Body of pancreas (tissue), 4 donors: ENCODE results near the gene TTC1. TPM values are rescaled to one million over a fixed set of nuclear protein-coding genes. Genes with fewer than 3 reads are reported as not detected.
A peak's percentile ranks its signal among the peaks of the same experiment; 100 is the strongest.
"Not testable (repeated sequence)": the region's sequence is repeated elsewhere in the genome, so short reads cannot be mapped to it uniquely, and the experiment has no call there.

ENCODE experiments used
- ATAC-seq: fragments of 150-250 bp; one replicate; pipeline ENCODE4 v1.9.1; 2016
- DNase-seq, 4 donors: peaks; one replicate each; pipeline ENCODE4 v3.0.0-alpha.2; 2019
- H3K27ac ChIP-seq, 4 donors: fragments of 200-600 bp; sonication (generic); 1 replicate in 3 of 4; 2 replicates in 1 of 4; pipeline versions ENCODE4 v1.5.1 to v1.6.1; 2016 to 2019; ENCODE audit warnings: mild to moderate bottlenecking in 1 of 4, mixed read lengths in 1 of 4, moderate library complexity in 1 of 4
- H3K27me3 ChIP-seq, 2 donors: fragments of 200-600 bp; sonication (generic); one replicate each; pipeline ENCODE4 v1.6.0; 2016; ENCODE audit warnings: mild to moderate bottlenecking in 1 of 2
- H3K36me3 ChIP-seq, 2 donors: fragments of 200-600 bp; sonication (generic); replicated peaks in 1 of 2; 2 replicates each; pipeline ENCODE4 v1.5.1; 2016; ENCODE audit warnings: low read depth in 2 of 2; ENCODE audit not compliant: insufficient read depth in 1 of 2
- H3K4me1 ChIP-seq: fragments of 200-600 bp; sonication (generic); one replicate; pipeline ENCODE4 v1.6.0; 2016
- H3K4me3 ChIP-seq, 2 donors: fragments of 200-600 bp; sonication (generic); 1 replicate in 1 of 2; 2 replicates in 1 of 2; pipeline ENCODE4 v1.5.1; 2016 to 2019
- H3K9me3 ChIP-seq, 3 donors: fragments of 200-600 bp; sonication (generic); 1 replicate in 2 of 3; 2 replicates in 1 of 3; pipeline ENCODE4 v1.5.1; 2016
- POLR2A ChIP-seq, 3 donors: fragments of 450-650 bp; IDR thresholded peaks; one replicate each; pipeline ENCODE4 v1.6.1; 2016; ENCODE audit warnings: antibody characterized with exemption in 3 of 3, mild to moderate bottlenecking in 2 of 3
- WGBS, 2 donors: methylation state at CpG; one replicate each; pipeline ENCODE4 v1.1.5; 2017; 5-methylcytosine and 5-hydroxymethylcytosine counted together
- intact Hi-C: fragments of 100-400 bp; cut with DNase I; formaldehyde crosslinking; loops from one replicate; pipeline ENCODE4 v1.15.1; 2023
- total RNA-seq, 2 donors: library from RNA; depleted of rRNA; stranded (reverse); fragments of >200 nt; gene quantifications; one replicate each; pipeline ENCODE4 v1.1.0, GENCODE V29; 2016
- TF ChIP-seq, protein P1 (sequence below), 7 experiments: fragments of 450-650 bp in 4 of 7; fragments of 200-600 bp in 3 of 7; sonication (generic) in 3 of 7; IDR thresholded peaks; one replicate each; pipeline ENCODE4 v1.5.1; 2016 to 2019; ENCODE audit warnings: antibody characterized with exemption in 7 of 7

The TTC1 gene
- total RNA-seq, 2 donors from 2014 or later, result 11.2 to 26.4 TPM

DNA sequence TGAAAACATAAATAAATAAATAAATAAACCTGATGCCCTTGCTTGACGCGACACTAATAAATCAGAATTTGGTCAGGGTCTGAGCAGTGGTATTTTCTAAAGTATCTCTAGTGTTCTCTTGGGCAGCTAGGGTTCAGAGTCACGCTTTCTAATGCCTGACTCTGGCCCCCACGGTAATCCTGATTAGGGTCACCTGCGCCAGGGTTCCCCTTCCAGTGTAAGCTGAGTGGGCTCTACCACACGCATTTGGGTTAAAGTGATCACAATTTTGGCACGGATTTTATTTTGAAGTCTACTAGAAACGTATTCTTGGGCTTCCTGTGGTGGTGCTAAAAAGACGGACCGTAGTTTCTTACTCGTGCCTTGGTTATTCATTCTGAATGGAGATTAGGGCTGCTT lies 651 bp downstream of the TTC1 start:
- peak overlapping the region in 3 of 4 donors; percentile 52 to 94 (median 89) for H3K27ac ChIP-seq
- ATAC-seq, result no peak

DNA sequence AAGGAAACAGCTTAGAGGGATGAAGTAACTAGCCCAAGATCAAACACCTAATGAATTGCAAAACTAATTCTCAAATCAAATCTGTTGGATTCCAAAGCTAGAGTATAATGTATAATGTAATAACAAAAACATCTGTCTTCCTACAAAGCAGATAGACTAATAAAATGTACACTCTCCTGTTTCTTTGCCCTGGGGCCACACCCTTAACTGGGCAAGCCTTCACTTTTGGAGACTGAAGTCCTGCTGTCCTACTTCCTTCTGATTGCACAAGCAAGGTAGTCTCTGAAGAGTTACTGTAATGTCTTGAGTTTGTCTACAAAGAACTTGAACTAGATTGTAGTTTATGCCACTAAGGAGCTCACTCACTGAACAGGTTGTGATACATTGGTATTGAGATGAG lies 2.5 kb downstream of the TTC1 start:
- Histone ChIP-seq H3K27ac (no peak overlapping the region), H3K4me3 (no peak overlapping the region), H3K9me3 (no peaks in the 10 kb centered on the region), H3K4me1 (peaks cover 17% of the 10 kb centered on the region), H3K27me3 (no peaks in the 10 kb centered on the region), H3K36me3 (peaks cover 0 to 4% of the 10 kb centered on the region in 2 donors)
- no peak for ATAC-seq
- no peak for DNase-seq
- intact Hi-C loops, result no loop called here
- no peak for TF ChIP-seq POLR2A (IDR thresholded peaks at IDR 0.05)
- TF ChIP-seq, protein P1, sequence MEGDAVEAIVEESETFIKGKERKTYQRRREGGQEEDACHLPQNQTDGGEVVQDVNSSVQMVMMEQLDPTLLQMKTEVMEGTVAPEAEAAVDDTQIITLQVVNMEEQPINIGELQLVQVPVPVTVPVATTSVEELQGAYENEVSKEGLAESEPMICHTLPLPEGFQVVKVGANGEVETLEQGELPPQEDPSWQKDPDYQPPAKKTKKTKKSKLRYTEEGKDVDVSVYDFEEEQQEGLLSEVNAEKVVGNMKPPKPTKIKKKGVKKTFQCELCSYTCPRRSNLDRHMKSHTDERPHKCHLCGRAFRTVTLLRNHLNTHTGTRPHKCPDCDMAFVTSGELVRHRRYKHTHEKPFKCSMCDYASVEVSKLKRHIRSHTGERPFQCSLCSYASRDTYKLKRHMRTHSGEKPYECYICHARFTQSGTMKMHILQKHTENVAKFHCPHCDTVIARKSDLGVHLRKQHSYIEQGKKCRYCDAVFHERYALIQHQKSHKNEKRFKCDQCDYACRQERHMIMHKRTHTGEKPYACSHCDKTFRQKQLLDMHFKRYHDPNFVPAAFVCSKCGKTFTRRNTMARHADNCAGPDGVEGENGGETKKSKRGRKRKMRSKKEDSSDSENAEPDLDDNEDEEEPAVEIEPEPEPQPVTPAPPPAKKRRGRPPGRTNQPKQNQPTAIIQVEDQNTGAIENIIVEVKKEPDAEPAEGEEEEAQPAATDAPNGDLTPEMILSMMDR (IDR thresholded peaks at IDR 0.05), result no peak

More for the DNA sequence above, 651 bp downstream of the TTC1 start:
- H3K4me3 ChIP-seq, result peak overlapping the region; percentile 64 to 85
- no peak for DNase-seq
- peaks cover 0 to 2% of the 10 kb centered on the region in 2 donors for H3K36me3 ChIP-seq
- 1 to 2% methylated on average over 11 of the region's 11 CpGs for WGBS, 2 donors
- no peaks in the 10 kb centered on the region for H3K27me3 ChIP-seq
- no peaks in the 10 kb centered on the region for H3K9me3 ChIP-seq
- intact Hi-C loops, result no loop called here
- peaks cover 17% of the 10 kb centered on the region for H3K4me1 ChIP-seq
- TF ChIP-seq, protein P1 (IDR thresholded peaks at IDR 0.05), result no peak
- no peak for TF ChIP-seq POLR2A (IDR thresholded peaks at IDR 0.05)

DNA sequence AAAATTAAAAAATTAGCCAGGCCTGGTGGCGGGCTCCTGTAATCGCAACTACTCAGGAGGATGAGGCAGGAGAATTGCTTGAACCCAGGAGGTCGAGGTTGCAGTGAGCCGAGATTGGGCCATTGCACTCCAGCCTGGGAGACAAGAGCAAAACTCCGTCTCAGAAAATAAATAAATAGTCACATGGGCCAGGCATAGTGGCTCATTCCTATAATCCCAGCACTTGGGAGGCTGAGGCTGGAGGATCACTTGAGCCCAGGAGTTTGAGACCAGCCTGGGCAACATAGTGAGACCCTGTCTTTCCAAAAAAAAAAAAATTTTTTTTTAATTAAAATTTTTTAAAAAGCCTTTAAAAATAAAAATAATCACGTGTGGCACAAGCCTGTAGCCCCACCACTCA lies 5.3 kb downstream of the TTC1 start:
- ATAC-seq, intact Hi-C loops: not testable (repeated sequence)
- 91 to 93% methylated on average over 6 of the region's 6 CpGs for WGBS, 2 donors

DNA sequence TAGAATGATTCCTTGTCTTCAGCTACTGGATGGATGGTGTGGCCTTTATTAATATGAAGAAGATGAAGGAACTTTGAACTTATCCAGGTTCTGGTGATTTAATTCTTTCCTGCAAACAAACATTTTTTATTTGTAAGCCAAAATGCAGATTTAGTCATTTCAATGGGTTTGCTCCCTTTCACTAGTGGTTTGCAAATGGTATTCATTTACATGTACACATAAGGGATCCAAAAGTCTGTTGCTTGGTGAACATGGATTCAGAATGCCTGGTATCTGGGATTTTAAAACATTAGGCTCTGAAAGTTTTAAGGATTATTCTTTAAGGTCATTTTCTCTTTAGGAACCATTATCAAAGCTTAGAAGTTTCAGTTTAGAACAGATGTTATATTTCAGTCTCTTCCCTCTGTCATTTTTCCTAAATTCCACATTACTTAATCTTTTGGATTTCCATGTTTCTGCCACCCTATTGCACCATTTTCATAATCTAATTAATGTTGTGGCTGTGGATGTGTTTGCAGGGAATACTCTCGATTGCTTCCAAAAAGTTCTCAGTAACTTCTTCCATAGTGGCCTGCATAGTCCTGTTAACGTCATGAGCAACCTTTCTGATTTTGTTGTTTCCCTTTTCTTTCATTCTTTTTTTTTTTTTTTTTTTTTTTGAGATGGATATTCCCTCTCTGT lies 10.1 kb downstream of the TTC1 start:
- no peak overlapping the region for H3K4me3 ChIP-seq
- H3K27ac ChIP-seq, result no peak overlapping the region
- TF ChIP-seq POLR2A (IDR thresholded peaks at IDR 0.05), result no peak
- TF ChIP-seq, protein P1 (IDR thresholded peaks at IDR 0.05), result no peak
- no peaks in the 10 kb centered on the region for H3K9me3 ChIP-seq
- peaks cover 21% of the 10 kb centered on the region for H3K4me1 ChIP-seq
- intact Hi-C loops, result no loop called here
- 80 to 89% methylated on average over 2 of the region's 2 CpGs for WGBS, 2 donors
- H3K36me3 ChIP-seq, result peaks cover 0 to 2% of the 10 kb centered on the region in 2 donors
- ATAC-seq (no peak), DNase-seq (no peak)
- no peaks in the 10 kb centered on the region for H3K27me3 ChIP-seq

More for the DNA sequence above, 5.3 kb downstream of the TTC1 start:
- not testable (repeated sequence) for H3K4me3 ChIP-seq, H3K36me3 ChIP-seq, H3K9me3 ChIP-seq, DNase-seq, H3K27ac ChIP-seq, H3K27me3 ChIP-seq
- H3K4me1 ChIP-seq, result peaks cover 17% of the 10 kb centered on the region

DNA sequence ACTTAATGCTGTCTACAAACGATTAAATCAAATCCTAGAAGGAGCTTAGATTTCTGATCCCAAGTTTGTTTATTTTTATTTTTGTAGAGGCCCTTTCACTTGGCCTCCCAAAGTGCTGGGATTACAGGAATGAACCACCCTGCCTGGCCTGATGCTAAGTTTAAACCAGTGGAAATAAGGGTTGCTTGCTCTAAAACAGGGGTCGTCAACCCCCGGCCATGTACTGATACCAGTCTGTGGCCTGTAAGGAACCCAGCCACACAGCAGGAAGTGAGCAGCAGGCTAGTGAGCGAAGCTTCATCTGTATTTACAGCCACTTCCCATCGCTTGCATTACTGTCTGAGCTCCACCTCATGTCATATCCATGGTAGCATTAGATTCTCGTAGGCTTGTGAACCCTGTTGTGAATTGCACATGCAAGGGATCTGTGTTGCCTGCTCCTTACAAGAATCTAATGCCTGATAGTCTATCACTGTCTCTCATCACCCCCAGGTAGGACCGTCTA lies 11.4 kb downstream of the TTC1 start:
- Histone ChIP-seq H3K4me3 (no peak overlapping the region), H3K9me3 (no peaks in the 10 kb centered on the region), H3K4me1 (peaks cover 21% of the 10 kb centered on the region), H3K36me3 (peaks cover 0 to 2% of the 10 kb centered on the region in 2 donors), H3K27ac (peak overlapping the region in 2 of 4 donors; percentile 21 to 63), H3K27me3 (no peaks in the 10 kb centered on the region)
- TF ChIP-seq, protein P1 (IDR thresholded peaks at IDR 0.05), result no peak
- TF ChIP-seq POLR2A (IDR thresholded peaks at IDR 0.05), result no peak
- WGBS, 2 donors, result 55 to 82% methylated on average over 7 of the region's 7 CpGs
- intact Hi-C loops, result loop anchor here (10.0 kb wide), 2 partner anchors 174 to 324 kb away; no protein-coding TSS in a partner anchor
- ATAC-seq (no peak), DNase-seq (no peak)
